DND-41 (cell line): ENCODE results near the gene EFNA2.

Experiments
- ATAC-seq: fragments of 200-7000 bp; cut with Tn5 transposase; 3 replicates; pipeline ENCODE4 v1.9.1; 2021; ENCODE audit warnings: low read depth; ENCODE audit not compliant: insufficient read depth
- DNase-seq: peaks from one replicate; pipeline ENCODE4 v3.0.0-alpha.2; 2020
- H2AFZ ChIP-seq: 2 replicates; pipeline ENCODE4 v1.6.0; 2012; ENCODE audit warnings: low read depth, low read length
- H3K27ac ChIP-seq: 2 replicates; pipeline ENCODE4 v1.5.1; 2012; ENCODE audit warnings: low read length, inconsistent platforms
- H3K27me3 ChIP-seq: fragments of 200-600 bp; sonication (generic); 2 replicates; pipeline ENCODE4 v1.6.0; 2012; ENCODE audit warnings: low read length, mild to moderate bottlenecking, inconsistent platforms; ENCODE audit not compliant: insufficient read depth, poor library complexity
- H3K36me3 ChIP-seq: 2 replicates; pipeline ENCODE4 v1.5.1; 2012; ENCODE audit warnings: low read length, inconsistent platforms; ENCODE audit not compliant: insufficient read depth
- H3K4me1 ChIP-seq: 2 replicates; pipeline ENCODE4 v1.5.1; 2012; ENCODE audit warnings: mild to moderate bottlenecking, low read length; ENCODE audit not compliant: insufficient read depth
- H3K4me2 ChIP-seq: 2 replicates; pipeline ENCODE4 v1.6.0; 2012; ENCODE audit warnings: mild to moderate bottlenecking, moderate library complexity, low read length, inconsistent platforms; ENCODE audit not compliant: insufficient read depth
- H3K4me3 ChIP-seq, 2 experiments: fragments of 200-600 bp in 1 of 2; shearing (Covaris generic) in 1 of 2; 2 replicates each; pipeline ENCODE4 v1.5.1; 2012 to 2016; ENCODE audit warnings: inconsistent platforms in 2 of 2, low read length in 2 of 2, mild to moderate bottlenecking in 2 of 2, low read depth in 1 of 2, moderate library complexity in 1 of 2
- H3K79me2 ChIP-seq: 2 replicates; pipeline ENCODE4 v1.6.0; 2012; ENCODE audit warnings: low read length, inconsistent platforms; ENCODE audit not compliant: insufficient read depth
- H3K9ac ChIP-seq: 2 replicates; pipeline ENCODE4 v1.6.0; 2012; ENCODE audit warnings: low read depth, mild to moderate bottlenecking, inconsistent platforms, low read length, moderate library complexity
- H3K9me3 ChIP-seq: 2 replicates; pipeline ENCODE4 v1.5.1; 2012; ENCODE audit warnings: low read length, moderate library complexity, mild to moderate bottlenecking, inconsistent platforms; ENCODE audit not compliant: insufficient read depth, severe bottlenecking
- H4K20me1 ChIP-seq: 2 replicates; pipeline ENCODE4 v1.6.0; 2012; ENCODE audit warnings: low read length; ENCODE audit not compliant: insufficient read depth
- CTCF ChIP-seq: IDR thresholded peaks from 2 replicates; pipeline ENCODE4 v1.5.1; 2012; ENCODE audit warnings: borderline replicate concordance, low read length, moderate library complexity, mild to moderate bottlenecking; ENCODE audit not compliant: poor library complexity, severe bottlenecking; ENCODE audit errors: extremely low read depth
- EZH2 ChIP-seq: IDR thresholded peaks from 3 replicates; pipeline ENCODE4 v1.6.1; 2012; ENCODE audit warnings: borderline replicate concordance, low read depth, mild to moderate bottlenecking, moderate library complexity, low read length, inconsistent platforms; ENCODE audit not compliant: severe bottlenecking

The EFNA2 gene

GRCh38 chr19:1296575-1297271, 11.1 kb downstream of the EFNA2 start:
- no peaks in the 10 kb centered on the region for H3K27me3 ChIP-seq
- no peak overlapping the region for H3K27ac ChIP-seq
- no peak overlapping the region for H3K9ac ChIP-seq
- no peaks in the 10 kb centered on the region for H3K36me3 ChIP-seq
- H2AFZ ChIP-seq = no peak overlapping the region
- no peaks in the 10 kb centered on the region for H3K9me3 ChIP-seq
- H3K4me2 ChIP-seq = no peak overlapping the region
- H4K20me1 ChIP-seq = no peaks in the 10 kb centered on the region
- H3K79me2 ChIP-seq = no peaks in the 10 kb centered on the region
- H3K4me1 ChIP-seq = no peaks in the 10 kb centered on the region
- DNase-seq (no peak), ATAC-seq (no peak)
- TF ChIP-seq EZH2 = no peak
- TF ChIP-seq CTCF = no peak
- H3K4me3 ChIP-seq = no peak overlapping the region

DNA sequence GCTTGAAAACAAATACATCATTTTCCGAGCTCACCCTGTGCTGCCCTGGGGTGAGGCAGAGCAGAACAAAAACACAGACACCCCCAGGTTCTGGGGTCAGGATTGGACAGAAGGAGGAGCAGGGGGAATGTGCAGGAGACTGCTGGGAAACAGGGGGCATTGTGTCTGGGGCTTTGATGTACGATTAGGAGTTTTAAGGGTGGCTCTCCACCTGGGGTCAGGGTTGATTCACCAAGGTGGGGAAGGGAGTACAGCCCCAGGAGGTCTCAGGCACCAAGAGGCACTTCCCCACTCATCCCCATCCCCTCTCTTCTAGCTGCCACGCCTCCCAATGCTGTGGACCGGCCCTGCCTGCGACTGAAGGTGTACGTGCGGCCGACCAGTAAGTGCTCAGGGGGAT, 12.6 kb downstream of the EFNA2 start:
- H3K9ac ChIP-seq = no peak overlapping the region
- ATAC-seq = no peak
- H3K9me3 ChIP-seq = no peaks in the 10 kb centered on the region
- no peaks in the 10 kb centered on the region for H4K20me1 ChIP-seq
- H3K4me2 ChIP-seq = no peak overlapping the region
- DNase-seq = no peak
- H3K4me3 ChIP-seq = no peak overlapping the region
- no peaks in the 10 kb centered on the region for H3K36me3 ChIP-seq
- no peaks in the 10 kb centered on the region for H3K79me2 ChIP-seq
- H3K27me3 ChIP-seq = no peaks in the 10 kb centered on the region
- TF ChIP-seq EZH2 = no peak
- TF ChIP-seq CTCF = no peak
- no peak overlapping the region for H2AFZ ChIP-seq
- H3K4me1 ChIP-seq = no peaks in the 10 kb centered on the region
- no peak overlapping the region for H3K27ac ChIP-seq

DNA sequence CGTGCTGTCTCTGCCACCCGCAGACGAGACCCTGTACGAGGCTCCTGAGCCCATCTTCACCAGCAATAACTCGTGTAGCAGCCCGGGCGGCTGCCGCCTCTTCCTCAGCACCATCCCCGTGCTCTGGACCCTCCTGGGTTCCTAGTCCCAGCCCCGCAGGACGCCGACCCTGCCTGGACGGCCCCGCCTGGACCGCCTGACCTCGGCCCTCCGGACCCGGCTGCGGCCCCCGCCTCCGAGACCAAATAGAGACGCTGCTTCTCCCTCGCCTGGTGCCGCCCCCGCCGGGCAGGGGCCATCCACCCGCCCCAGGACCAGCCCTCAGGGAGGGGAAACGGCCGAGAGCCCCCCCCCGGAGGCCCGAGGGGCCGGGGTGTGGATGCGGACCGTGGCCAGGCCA, 14.1 kb downstream of the EFNA2 start:
- no peaks in the 10 kb centered on the region for H3K4me1 ChIP-seq
- ATAC-seq (no peak), DNase-seq (no peak)
- no peak overlapping the region for H3K27ac ChIP-seq
- H4K20me1 ChIP-seq = no peaks in the 10 kb centered on the region
- H3K9ac ChIP-seq = no peak overlapping the region
- H3K4me2 ChIP-seq = no peak overlapping the region
- no peak overlapping the region for H2AFZ ChIP-seq
- H3K4me3 ChIP-seq = no peak overlapping the region
- H3K27me3 ChIP-seq = no peaks in the 10 kb centered on the region
- no peaks in the 10 kb centered on the region for H3K36me3 ChIP-seq
- H3K9me3 ChIP-seq = no peaks in the 10 kb centered on the region
- H3K79me2 ChIP-seq = no peaks in the 10 kb centered on the region
- TF ChIP-seq EZH2 = no peak
- TF ChIP-seq CTCF = no peak
